Vagina (tissue), 2 donors: ENCODE data around the gene QKI. TPM values are rescaled to one million over a fixed set of nuclear protein-coding genes. Genes with fewer than 3 reads are reported as not detected.

Experiments
- DNase-seq, 2 donors: peaks; one replicate each; pipeline ENCODE4 v3.0.0-alpha.2; 2017; ENCODE audit errors: extremely low spot score in 2 of 2
- H3K27ac ChIP-seq: fragments of 200-600 bp; sonication (generic); one replicate; pipeline ENCODE4 v1.5.1; 2019
- H3K27me3 ChIP-seq: fragments of 200-600 bp; sonication (generic); one replicate; pipeline ENCODE4 v1.5.1; 2019
- H3K36me3 ChIP-seq, 2 donors: fragments of 200-600 bp; sonication (generic); one replicate each; pipeline ENCODE4 v1.5.1; 2017 to 2019
- H3K4me1 ChIP-seq: fragments of 200-600 bp; sonication (generic); one replicate; pipeline ENCODE4 v1.5.1; 2019
- H3K4me3 ChIP-seq, 2 donors: fragments of 200-600 bp; sonication (generic); 1 replicate in 1 of 2; 2 replicates in 1 of 2; pipeline ENCODE4 v1.5.1; 2016 to 2019
- H3K9me3 ChIP-seq: fragments of 200-600 bp; sonication (generic); one replicate; pipeline ENCODE4 v1.5.1; 2019
- CTCF ChIP-seq, 3 experiments: fragments of 450-650 bp in 2 of 3; fragments of 200-600 bp in 1 of 3; sonication (generic) in 1 of 3; IDR thresholded peaks; one replicate each; pipeline ENCODE4 v1.5.1; 2017 to 2019; ENCODE audit warnings: antibody characterized with exemption in 3 of 3, mild to moderate bottlenecking in 2 of 3, moderate library complexity in 2 of 3
- POLR2A ChIP-seq, 2 donors: fragments of 450-650 bp; IDR thresholded peaks; one replicate each; pipeline ENCODE4 v1.6.1; 2017; ENCODE audit warnings: antibody characterized with exemption in 2 of 2, mild to moderate bottlenecking in 2 of 2, moderate library complexity in 2 of 2
- POLR2AphosphoS5 ChIP-seq, 2 donors: sonication (generic); formaldehyde crosslinking; IDR thresholded peaks; one replicate each; pipeline ENCODE4 v1.9.0; 2017; ENCODE audit warnings: antibody characterized with exemption in 2 of 2, mild to moderate bottlenecking in 2 of 2, low read depth in 1 of 2; ENCODE audit not compliant: insufficient read depth in 1 of 2
- intact Hi-C: fragments of 100-400 bp; cut with DNase I; formaldehyde crosslinking; loops from one replicate; pipeline ENCODE4 v1.15.1; 2023
- total RNA-seq: library from RNA; depleted of rRNA; stranded (reverse); fragments of >200 nt; gene quantifications from one replicate; pipeline ENCODE4 v1.2.3, GENCODE V29; 2016

Gene QKI
- total RNA-seq, 1 donor from 2014 or later: 142 TPM

GRCh38 chr6:163439997-163440396 is 25.5 kb downstream of the QKI start:
- Histone ChIP-seq H3K27me3 (no peaks in the 10 kb centered on the region), H3K4me3 (no peak overlapping the region), H3K27ac (no peak overlapping the region), H3K9me3 (no peaks in the 10 kb centered on the region), H3K4me1 (peaks cover 60% of the 10 kb centered on the region), H3K36me3 (no peaks in the 10 kb centered on the region)
- intact Hi-C loops: no loop called here
- TF ChIP-seq POLR2A (IDR thresholded peaks at IDR 0.05) (no peak), CTCF (IDR thresholded peaks at IDR 0.05) (no peak), POLR2AphosphoS5 (IDR thresholded peaks at IDR 0.05; ENCODE audit: insufficient read depth in 1 of 2, low read depth in 1 of 2) (no peak)
- no peak for DNase-seq

DNA sequence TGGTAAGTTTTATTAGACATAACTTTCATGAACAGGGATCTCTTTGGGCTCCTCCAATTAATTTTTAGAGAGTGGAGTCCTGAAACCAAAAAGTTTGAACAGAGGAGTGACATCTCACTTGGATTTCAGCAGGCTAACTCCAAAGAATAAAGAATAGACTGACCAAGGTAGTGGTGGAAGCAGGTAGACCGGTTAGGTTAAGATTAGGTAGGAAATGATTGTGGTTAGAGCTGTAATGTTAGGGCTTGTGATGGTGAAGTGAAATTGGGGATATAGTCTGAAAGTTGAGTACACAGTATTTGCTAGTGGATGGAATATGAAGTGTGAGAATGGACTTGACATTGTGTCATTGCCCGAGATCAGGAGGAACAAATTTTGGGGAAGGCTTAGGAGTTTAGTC is 27.8 kb downstream of the QKI start:
- Histone ChIP-seq H3K4me1 (peaks cover 60% of the 10 kb centered on the region), H3K36me3 (no peaks in the 10 kb centered on the region), H3K4me3 (no peak overlapping the region), H3K9me3 (no peaks in the 10 kb centered on the region), H3K27me3 (no peaks in the 10 kb centered on the region), H3K27ac (no peak overlapping the region)
- intact Hi-C loops: no loop called here
- TF ChIP-seq CTCF (IDR thresholded peaks at IDR 0.05) (no peak), POLR2AphosphoS5 (IDR thresholded peaks at IDR 0.05; ENCODE audit: insufficient read depth in 1 of 2, low read depth in 1 of 2) (no peak), POLR2A (IDR thresholded peaks at IDR 0.05) (no peak)
- DNase-seq: no peak

DNA sequence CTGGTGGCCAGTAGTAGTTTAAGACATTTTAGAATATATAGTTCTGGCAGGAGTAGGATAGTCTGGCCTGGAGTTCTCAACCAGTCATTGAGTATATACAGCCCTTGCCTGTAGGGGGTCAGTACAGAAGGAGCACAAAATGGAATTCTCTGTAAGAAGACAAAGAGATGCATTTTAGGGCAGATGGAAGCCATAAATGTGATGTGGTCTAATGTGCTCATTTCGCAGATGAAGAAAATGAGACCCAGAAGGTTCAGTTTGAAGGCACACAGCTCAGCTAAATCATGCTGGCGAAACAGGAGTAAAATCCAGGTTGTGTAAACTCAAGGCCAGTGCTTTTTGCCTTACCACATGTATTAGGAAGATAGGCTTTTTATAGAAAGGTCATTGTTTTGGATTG is 29.6 kb downstream of the QKI start:
- no peaks in the 10 kb centered on the region for H3K9me3 ChIP-seq
- H3K27ac ChIP-seq: no peak overlapping the region
- H3K36me3 ChIP-seq: no peaks in the 10 kb centered on the region
- no peak overlapping the region for H3K4me3 ChIP-seq
- no peak for TF ChIP-seq POLR2A (IDR thresholded peaks at IDR 0.05)
- no peak for TF ChIP-seq POLR2AphosphoS5 (IDR thresholded peaks at IDR 0.05; ENCODE audit: insufficient read depth in 1 of 2, low read depth in 1 of 2)
- TF ChIP-seq CTCF (IDR thresholded peaks at IDR 0.05): no peak
- DNase-seq: no peak
- H3K4me1 ChIP-seq: peaks cover 60% of the 10 kb centered on the region
- intact Hi-C loops: no loop called here
- no peaks in the 10 kb centered on the region for H3K27me3 ChIP-seq

- DNase-seq: no peak
- Histone ChIP-seq H3K4me1 (peaks cover 52% of the 10 kb centered on the region), H3K27ac (no peak overlapping the region), H3K4me3 (no peak overlapping the region), H3K27me3 (no peaks in the 10 kb centered on the region), H3K9me3 (no peaks in the 10 kb centered on the region), H3K36me3 (no peaks in the 10 kb centered on the region)
- intact Hi-C loops: no loop called here
- TF ChIP-seq POLR2A (IDR thresholded peaks at IDR 0.05): no peak
- TF ChIP-seq CTCF (IDR thresholded peaks at IDR 0.05): no peak
- TF ChIP-seq POLR2AphosphoS5 (IDR thresholded peaks at IDR 0.05; ENCODE audit: insufficient read depth in 1 of 2, low read depth in 1 of 2): no peak
Observed at GRCh38 chr6:163446549-163446948, 32.0 kb downstream of the QKI start.

GRCh38 chr6:163449076-163449475 is 34.6 kb downstream of the QKI start:
- no peak for DNase-seq
- Histone ChIP-seq H3K9me3 (no peaks in the 10 kb centered on the region), H3K36me3 (no peaks in the 10 kb centered on the region), H3K27ac (no peak overlapping the region), H3K27me3 (no peaks in the 10 kb centered on the region), H3K4me3 (no peak overlapping the region), H3K4me1 (peaks cover 52% of the 10 kb centered on the region)
- intact Hi-C loops: no loop called here
- no peak for TF ChIP-seq POLR2A (IDR thresholded peaks at IDR 0.05)
- TF ChIP-seq POLR2AphosphoS5 (IDR thresholded peaks at IDR 0.05; ENCODE audit: insufficient read depth in 1 of 2, low read depth in 1 of 2): no peak
- no peak for TF ChIP-seq CTCF (IDR thresholded peaks at IDR 0.05)
